ENCODE measurements around the gene TPRA1. TPM values are rescaled to one million over a fixed set of nuclear protein-coding genes. Genes with fewer than 3 reads are reported as not detected.
A peak's percentile ranks its signal among the peaks of the same experiment; 100 is the strongest.

TPRA1 gene
- total and polyA plus RNA-seq, 2 experiments from 2014 or later = 16.7 to 30.4 TPM

GRCh38 chr3:127628426-127628787 lies 37.9 kb upstream of the TPRA1 start:
- Mint-ChIP-seq H3K4me3 (peak overlapping the region; percentile 72), H3K9me3 (peaks cover 6% of the 10 kb centered on the region), H3K27ac (no peak overlapping the region), H3K36me3 (ENCODE audit: low read depth) (peaks cover 3% of the 10 kb centered on the region; the same call in 2 of the 3 replicates), H3K4me1 (peaks cover 29% of the 10 kb centered on the region), H3K27me3 (ENCODE audit: insufficient read depth, low read depth, poor library complexity) (peaks cover 28% of the 10 kb centered on the region)
- Histone ChIP-seq H4K20me1 (replicated peaks; ENCODE audit: insufficient read depth) (0 out of 2 replicates have a peak, but pooled peaks cover 2% of the 10 kb centered on the region), H3K4me3 (no peak overlapping the region), H3K36me3 (ENCODE audit: insufficient read depth) (no peaks in the 10 kb centered on the region; the same call in 1 of the 2 replicates), H3K4me1 (ENCODE audit: insufficient read depth) (peaks cover 12% of the 10 kb centered on the region; the same call in 1 of the 2 replicates), H2AFZ (no peak overlapping the region), H3F3A (replicated peaks; ENCODE audit: low read depth) (peaks cover 5% of the 10 kb centered on the region; the same call in 1 of the 2 replicates), H3K4me2 (0 out of 2 replicates have a peak overlapping the region, but pooled peaks have one; percentile 43), H3K27me3 (ENCODE audit: insufficient read depth) (peaks cover 41% of the 10 kb centered on the region), H3K9me2 (ENCODE audit: insufficient read depth) (no peaks in the 10 kb centered on the region), H3K27ac (ENCODE audit: low read depth) (no peak overlapping the region), H3K79me2 (replicated peaks; ENCODE audit: insufficient read depth) (no peaks in the 10 kb centered on the region)
- ATAC-seq (no peak), DNase-seq (ENCODE audit: low spot score) (no peak)
- TF ChIP-seq, protein P1, sequence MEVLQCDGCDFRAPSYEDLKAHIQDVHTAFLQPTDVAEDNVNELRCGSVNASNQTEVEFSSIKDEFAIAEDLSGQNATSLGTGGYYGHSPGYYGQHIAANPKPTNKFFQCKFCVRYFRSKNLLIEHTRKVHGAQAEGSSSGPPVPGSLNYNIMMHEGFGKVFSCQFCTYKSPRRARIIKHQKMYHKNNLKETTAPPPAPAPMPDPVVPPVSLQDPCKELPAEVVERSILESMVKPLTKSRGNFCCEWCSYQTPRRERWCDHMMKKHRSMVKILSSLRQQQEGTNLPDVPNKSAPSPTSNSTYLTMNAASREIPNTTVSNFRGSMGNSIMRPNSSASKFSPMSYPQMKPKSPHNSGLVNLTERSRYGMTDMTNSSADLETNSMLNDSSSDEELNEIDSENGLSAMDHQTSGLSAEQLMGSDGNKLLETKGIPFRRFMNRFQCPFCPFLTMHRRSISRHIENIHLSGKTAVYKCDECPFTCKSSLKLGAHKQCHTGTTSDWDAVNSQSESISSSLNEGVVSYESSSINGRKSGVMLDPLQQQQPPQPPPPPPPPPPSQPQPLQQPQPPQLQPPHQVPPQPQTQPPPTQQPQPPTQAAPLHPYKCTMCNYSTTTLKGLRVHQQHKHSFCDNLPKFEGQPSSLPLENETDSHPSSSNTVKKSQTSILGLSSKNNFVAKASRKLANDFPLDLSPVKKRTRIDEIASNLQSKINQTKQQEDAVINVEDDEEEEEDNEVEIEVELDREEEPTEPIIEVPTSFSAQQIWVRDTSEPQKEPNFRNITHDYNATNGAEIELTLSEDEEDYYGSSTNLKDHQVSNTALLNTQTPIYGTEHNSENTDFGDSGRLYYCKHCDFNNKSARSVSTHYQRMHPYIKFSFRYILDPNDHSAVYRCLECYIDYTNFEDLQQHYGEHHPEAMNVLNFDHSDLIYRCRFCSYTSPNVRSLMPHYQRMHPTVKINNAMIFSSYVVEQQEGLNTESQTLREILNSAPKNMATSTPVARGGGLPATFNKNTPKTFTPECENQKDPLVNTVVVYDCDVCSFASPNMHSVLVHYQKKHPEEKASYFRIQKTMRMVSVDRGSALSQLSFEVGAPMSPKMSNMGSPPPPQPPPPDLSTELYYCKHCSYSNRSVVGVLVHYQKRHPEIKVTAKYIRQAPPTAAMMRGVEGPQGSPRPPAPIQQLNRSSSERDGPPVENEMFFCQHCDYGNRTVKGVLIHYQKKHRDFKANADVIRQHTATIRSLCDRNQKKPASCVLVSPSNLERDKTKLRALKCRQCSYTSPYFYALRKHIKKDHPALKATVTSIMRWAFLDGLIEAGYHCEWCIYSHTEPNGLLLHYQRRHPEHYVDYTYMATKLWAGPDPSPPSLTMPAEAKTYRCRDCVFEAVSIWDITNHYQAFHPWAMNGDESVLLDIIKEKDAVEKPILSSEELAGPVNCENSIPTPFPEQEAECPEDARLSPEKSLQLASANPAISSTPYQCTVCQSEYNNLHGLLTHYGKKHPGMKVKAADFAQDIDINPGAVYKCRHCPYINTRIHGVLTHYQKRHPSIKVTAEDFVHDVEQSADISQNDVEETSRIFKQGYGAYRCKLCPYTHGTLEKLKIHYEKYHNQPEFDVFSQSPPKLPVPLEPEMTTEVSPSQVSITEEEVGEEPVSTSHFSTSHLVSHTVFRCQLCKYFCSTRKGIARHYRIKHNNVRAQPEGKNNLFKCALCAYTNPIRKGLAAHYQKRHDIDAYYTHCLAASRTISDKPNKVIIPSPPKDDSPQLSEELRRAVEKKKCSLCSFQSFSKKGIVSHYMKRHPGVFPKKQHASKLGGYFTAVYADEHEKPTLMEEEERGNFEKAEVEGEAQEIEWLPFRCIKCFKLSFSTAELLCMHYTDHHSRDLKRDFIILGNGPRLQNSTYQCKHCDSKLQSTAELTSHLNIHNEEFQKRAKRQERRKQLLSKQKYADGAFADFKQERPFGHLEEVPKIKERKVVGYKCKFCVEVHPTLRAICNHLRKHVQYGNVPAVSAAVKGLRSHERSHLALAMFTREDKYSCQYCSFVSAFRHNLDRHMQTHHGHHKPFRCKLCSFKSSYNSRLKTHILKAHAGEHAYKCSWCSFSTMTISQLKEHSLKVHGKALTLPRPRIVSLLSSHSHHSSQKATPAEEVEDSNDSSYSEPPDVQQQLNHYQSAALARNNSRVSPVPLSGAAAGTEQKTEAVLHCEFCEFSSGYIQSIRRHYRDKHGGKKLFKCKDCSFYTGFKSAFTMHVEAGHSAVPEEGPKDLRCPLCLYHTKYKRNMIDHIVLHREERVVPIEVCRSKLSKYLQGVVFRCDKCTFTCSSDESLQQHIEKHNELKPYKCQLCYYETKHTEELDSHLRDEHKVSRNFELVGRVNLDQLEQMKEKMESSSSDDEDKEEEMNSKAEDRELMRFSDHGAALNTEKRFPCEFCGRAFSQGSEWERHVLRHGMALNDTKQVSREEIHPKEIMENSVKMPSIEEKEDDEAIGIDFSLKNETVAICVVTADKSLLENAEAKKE (CRISPR knock-in tag; IDR thresholded peaks at IDR 0.05) = no peak
- TF ChIP-seq, protein P2, sequence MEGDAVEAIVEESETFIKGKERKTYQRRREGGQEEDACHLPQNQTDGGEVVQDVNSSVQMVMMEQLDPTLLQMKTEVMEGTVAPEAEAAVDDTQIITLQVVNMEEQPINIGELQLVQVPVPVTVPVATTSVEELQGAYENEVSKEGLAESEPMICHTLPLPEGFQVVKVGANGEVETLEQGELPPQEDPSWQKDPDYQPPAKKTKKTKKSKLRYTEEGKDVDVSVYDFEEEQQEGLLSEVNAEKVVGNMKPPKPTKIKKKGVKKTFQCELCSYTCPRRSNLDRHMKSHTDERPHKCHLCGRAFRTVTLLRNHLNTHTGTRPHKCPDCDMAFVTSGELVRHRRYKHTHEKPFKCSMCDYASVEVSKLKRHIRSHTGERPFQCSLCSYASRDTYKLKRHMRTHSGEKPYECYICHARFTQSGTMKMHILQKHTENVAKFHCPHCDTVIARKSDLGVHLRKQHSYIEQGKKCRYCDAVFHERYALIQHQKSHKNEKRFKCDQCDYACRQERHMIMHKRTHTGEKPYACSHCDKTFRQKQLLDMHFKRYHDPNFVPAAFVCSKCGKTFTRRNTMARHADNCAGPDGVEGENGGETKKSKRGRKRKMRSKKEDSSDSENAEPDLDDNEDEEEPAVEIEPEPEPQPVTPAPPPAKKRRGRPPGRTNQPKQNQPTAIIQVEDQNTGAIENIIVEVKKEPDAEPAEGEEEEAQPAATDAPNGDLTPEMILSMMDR (conservative IDR thresholded peaks at IDR 0.05; ENCODE audit: low read depth in 2 of 2) = no peak
- TF ChIP-seq NANOG (IDR thresholded peaks at IDR 0.05; ENCODE audit: borderline replicate concordance) (no peak), CREB1 (CRISPR knock-in tag; IDR thresholded peaks at IDR 0.05; ENCODE audit: low read depth) (no peak), POLR2AphosphoS5 (IDR thresholded peaks at IDR 0.05; ENCODE audit: low read depth) (no peak), ETS1 (IDR thresholded peaks at IDR 0.05) (no peak), EZH2 (IDR thresholded peaks at IDR 0.05; ENCODE audit: low read depth, unreplicated experiment) (no peak), ZNF331 (CRISPR knock-in tag; IDR thresholded peaks at IDR 0.05; ENCODE audit: low read depth) (no peak), STAT1 (IDR thresholded peaks at IDR 0.05; ENCODE audit: unreplicated experiment) (no peak), EZH2phosphoT487 (IDR thresholded peaks at IDR 0.05; ENCODE audit: unreplicated experiment) (no peak), JUNB (IDR thresholded peaks at IDR 0.05; ENCODE audit: unreplicated experiment) (no peak), ZNF114 (CRISPR knock-in tag; IDR thresholded peaks at IDR 0.05) (no peak), REST (IDR thresholded peaks at IDR 0.05; ENCODE audit: unreplicated experiment) (no peak)
